GM21737 (cell line): ENCODE data around the gene RPS13.
"Not testable (repeated sequence)": the region's sequence is repeated elsewhere in the genome, so short reads cannot be mapped to it uniquely, and the experiment has no call there.

Experiments
- ATAC-seq: cut with Tn5 transposase; IDR thresholded peaks from one replicate; pipeline ENCODE4 v1.9.1; 2021; ENCODE audit warnings: mild to moderate bottlenecking, moderate library complexity; ENCODE audit not compliant: unreplicated experiment

Gene RPS13

GRCh38 chr11:17077520-17078401 lies at the start of gene RPS13:
Gene RPS13 (minus strand): TSS chr11:17077667. CDS start chr11:17077641, 26 bp downstream.
- ATAC-seq = peak; percentile 96

GRCh38 chr11:17121981-17122380 lies 44.5 kb upstream of the RPS13 start:
- ATAC-seq = no peak

- ATAC-seq = no peak
Measured at GRCh38 chr11:17117262-17117661, 39.8 kb upstream of the RPS13 start.

GRCh38 chr11:17116117-17116516 lies 38.6 kb upstream of the RPS13 start:
- ATAC-seq = no peak

- not testable (repeated sequence) for ATAC-seq
Measured at GRCh38 chr11:17107745-17108144, 30.3 kb upstream of the RPS13 start.

- ATAC-seq = not testable (repeated sequence)
Measured at GRCh38 chr11:17105404-17106040, 28.1 kb upstream of the RPS13 start.

GRCh38 chr11:17102462-17102861 lies 25.0 kb upstream of the RPS13 start:
- no peak for ATAC-seq

GRCh38 chr11:17098658-17099057 lies 21.2 kb upstream of the RPS13 start:
- no peak for ATAC-seq

GRCh38 chr11:17098038-17098437 lies 20.6 kb upstream of the RPS13 start:
- no peak for ATAC-seq

GRCh38 chr11:17085976-17086375 lies 8.5 kb upstream of the RPS13 start:
- not testable (repeated sequence) for ATAC-seq

GRCh38 chr11:17077240-17077519 lies 287 bp downstream of the RPS13 start:
- ATAC-seq = peak; percentile 6

- no peak for ATAC-seq
Measured at GRCh38 chr11:17076517-17077239, 789 bp downstream of the RPS13 start.

GRCh38 chr11:17075506-17075905 lies 2.0 kb downstream of the RPS13 start:
- ATAC-seq = no peak

GRCh38 chr11:17073370-17074027 lies 4.0 kb downstream of the RPS13 start:
- no peak for ATAC-seq

GRCh38 chr11:17067417-17067816 lies 10.1 kb downstream of the RPS13 start:
- ATAC-seq = no peak

GRCh38 chr11:17066691-17067090 lies 10.8 kb downstream of the RPS13 start:
- ATAC-seq = no peak

GRCh38 chr11:17063171-17064002 lies 14.1 kb downstream of the RPS13 start:
- no peak for ATAC-seq

- ATAC-seq = not testable (repeated sequence)
Measured at GRCh38 chr11:17051146-17051545, 26.3 kb downstream of the RPS13 start.

- ATAC-seq = not testable (repeated sequence)
Measured at GRCh38 chr11:17048491-17048890, 29.0 kb downstream of the RPS13 start.

- no peak for ATAC-seq
Measured at GRCh38 chr11:17046690-17047089, 30.8 kb downstream of the RPS13 start.
